ENCODE data around the gene GPRC6A.

DNA sequence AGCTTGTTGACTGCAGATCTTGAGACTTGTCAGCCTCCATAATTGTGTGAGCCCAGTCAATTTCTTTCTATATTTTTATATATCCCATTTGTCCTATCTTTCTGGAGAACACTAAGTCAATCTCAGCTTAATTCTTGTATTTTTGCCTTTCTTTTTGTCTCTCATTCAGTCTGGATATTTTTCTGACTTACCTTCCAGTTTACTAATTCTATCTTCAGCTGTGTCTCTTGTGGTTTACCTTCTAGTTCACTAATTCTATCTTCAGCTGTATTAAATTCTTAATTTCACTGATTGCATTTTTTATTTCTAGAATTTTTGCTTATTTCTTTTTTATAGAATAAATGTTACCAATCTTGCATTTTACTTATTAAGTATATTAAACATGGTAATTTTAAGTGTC lies 30.4 kb upstream of the GPRC6A start:
- TF ChIP-seq, protein P1, sequence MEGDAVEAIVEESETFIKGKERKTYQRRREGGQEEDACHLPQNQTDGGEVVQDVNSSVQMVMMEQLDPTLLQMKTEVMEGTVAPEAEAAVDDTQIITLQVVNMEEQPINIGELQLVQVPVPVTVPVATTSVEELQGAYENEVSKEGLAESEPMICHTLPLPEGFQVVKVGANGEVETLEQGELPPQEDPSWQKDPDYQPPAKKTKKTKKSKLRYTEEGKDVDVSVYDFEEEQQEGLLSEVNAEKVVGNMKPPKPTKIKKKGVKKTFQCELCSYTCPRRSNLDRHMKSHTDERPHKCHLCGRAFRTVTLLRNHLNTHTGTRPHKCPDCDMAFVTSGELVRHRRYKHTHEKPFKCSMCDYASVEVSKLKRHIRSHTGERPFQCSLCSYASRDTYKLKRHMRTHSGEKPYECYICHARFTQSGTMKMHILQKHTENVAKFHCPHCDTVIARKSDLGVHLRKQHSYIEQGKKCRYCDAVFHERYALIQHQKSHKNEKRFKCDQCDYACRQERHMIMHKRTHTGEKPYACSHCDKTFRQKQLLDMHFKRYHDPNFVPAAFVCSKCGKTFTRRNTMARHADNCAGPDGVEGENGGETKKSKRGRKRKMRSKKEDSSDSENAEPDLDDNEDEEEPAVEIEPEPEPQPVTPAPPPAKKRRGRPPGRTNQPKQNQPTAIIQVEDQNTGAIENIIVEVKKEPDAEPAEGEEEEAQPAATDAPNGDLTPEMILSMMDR (conservative IDR thresholded peaks at IDR 0.05): no peak
- no peak for TF ChIP-seq ZFX (IDR thresholded peaks at IDR 0.05)

Measured in C4-2B (cell line).